Testis (tissue), 2 donors: ENCODE results near the gene SLC51A.

ENCODE experiments used
- POLR2A ChIP-seq: fragments of 450-650 bp; IDR thresholded peaks from one replicate; pipeline ENCODE4 v1.6.1; 2017; ENCODE audit warnings: antibody characterized with exemption, mild to moderate bottlenecking, moderate library complexity
- TF ChIP-seq, protein P1 (sequence below), 3 experiments: fragments of 450-650 bp in 2 of 3; fragments of 200-600 bp in 1 of 3; sonication (generic) in 1 of 3; IDR thresholded peaks; one replicate each; pipeline ENCODE4 v1.5.1; 2016 to 2019; ENCODE audit warnings: antibody characterized with exemption in 3 of 3, mild to moderate bottlenecking in 2 of 3, moderate library complexity in 1 of 3

DNA sequence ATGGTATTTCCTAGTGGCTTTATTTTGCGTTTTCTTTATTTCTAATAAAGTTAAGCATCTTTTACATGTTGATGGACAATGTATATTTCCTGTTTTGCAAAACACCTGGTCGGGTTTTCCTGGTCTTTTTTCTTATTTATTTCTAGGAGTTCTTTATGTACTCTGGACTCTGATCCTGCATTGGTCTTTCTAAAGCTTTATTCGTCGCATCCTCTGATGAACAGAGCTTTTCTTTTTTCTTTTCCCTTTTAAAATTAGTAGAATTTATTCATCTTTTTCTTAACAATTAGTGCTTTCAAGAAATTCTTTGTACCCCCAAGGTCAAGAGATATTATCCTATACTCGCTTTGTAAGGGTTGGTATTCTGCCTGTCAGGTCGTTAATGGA, 37.3 kb upstream of the SLC51A start:
- TF ChIP-seq, protein P1, sequence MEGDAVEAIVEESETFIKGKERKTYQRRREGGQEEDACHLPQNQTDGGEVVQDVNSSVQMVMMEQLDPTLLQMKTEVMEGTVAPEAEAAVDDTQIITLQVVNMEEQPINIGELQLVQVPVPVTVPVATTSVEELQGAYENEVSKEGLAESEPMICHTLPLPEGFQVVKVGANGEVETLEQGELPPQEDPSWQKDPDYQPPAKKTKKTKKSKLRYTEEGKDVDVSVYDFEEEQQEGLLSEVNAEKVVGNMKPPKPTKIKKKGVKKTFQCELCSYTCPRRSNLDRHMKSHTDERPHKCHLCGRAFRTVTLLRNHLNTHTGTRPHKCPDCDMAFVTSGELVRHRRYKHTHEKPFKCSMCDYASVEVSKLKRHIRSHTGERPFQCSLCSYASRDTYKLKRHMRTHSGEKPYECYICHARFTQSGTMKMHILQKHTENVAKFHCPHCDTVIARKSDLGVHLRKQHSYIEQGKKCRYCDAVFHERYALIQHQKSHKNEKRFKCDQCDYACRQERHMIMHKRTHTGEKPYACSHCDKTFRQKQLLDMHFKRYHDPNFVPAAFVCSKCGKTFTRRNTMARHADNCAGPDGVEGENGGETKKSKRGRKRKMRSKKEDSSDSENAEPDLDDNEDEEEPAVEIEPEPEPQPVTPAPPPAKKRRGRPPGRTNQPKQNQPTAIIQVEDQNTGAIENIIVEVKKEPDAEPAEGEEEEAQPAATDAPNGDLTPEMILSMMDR (IDR thresholded peaks at IDR 0.05), result no peak
- TF ChIP-seq POLR2A, result no peak
